ENCODE data around the gene TUFT1. TPM values are rescaled to one million over a fixed set of nuclear protein-coding genes. Genes with fewer than 3 reads are reported as not detected.
A peak's percentile ranks its signal among the peaks of the same experiment; 100 is the strongest.

Gene TUFT1
- total and polyA plus RNA-seq, 11 donors, result 2.1 to 13.6 (median 4.3) TPM

GRCh38 chr1:151542710-151543129 lies 2.6 kb downstream of the TUFT1 start:
- Histone ChIP-seq H3K9me3 (no peaks in the 10 kb centered on the region), H3K27ac (peak overlapping the region in 1 of 12 donors; percentile 86), H3K4me1 (peaks cover 0 to 31% (median 16%) of the 10 kb centered on the region in 12 donors), H3K4me3 (no peak overlapping the region), H3K27me3 (no peaks in the 10 kb centered on the region), H3K36me3 (no peaks in the 10 kb centered on the region)
- intact Hi-C loops (cut with DNase I), result loop anchor here in 2 of 10 donors (5.0 to 10.0 kb wide), 2 partner anchors 85 to 98 kb away; partner anchors contain the start of gene POGZ (in 1 of the 2)
- WGBS, 4 donors, result 75 to 86% (median 80%) methylated on average over 3 of the region's 3 CpGs
- ATAC-seq (no peak), DNase-seq (no peak)
- TF ChIP-seq POLR2A (IDR thresholded peaks at IDR 0.05), result no peak
- TF ChIP-seq CTCF (IDR thresholded peaks at IDR 0.05), result no peak

- H3K27ac ChIP-seq, result no peak overlapping the region
- intact Hi-C loops (cut with DNase I), result loop anchor here in 1 of 10 donors (10.0 kb wide), 1 partner anchor 101 kb away; no protein-coding TSS in a partner anchor
- H3K27me3 ChIP-seq, result no peaks in the 10 kb centered on the region
- H3K9me3 ChIP-seq, result no peaks in the 10 kb centered on the region
- ATAC-seq (no peak), DNase-seq (no peak)
- no peak overlapping the region for H3K4me3 ChIP-seq
- WGBS, 4 donors, result 62 to 73% (median 68%) methylated on average over 1 of the region's 1 CpG
- TF ChIP-seq CTCF (IDR thresholded peaks at IDR 0.05) (no peak), POLR2A (IDR thresholded peaks at IDR 0.05) (no peak)
- H3K36me3 ChIP-seq, result no peaks in the 10 kb centered on the region
- peaks cover 0 to 27% (median 8%) of the 10 kb centered on the region in 12 donors for H3K4me1 ChIP-seq
These were observed 5.4 kb downstream of the TUFT1 start for GRCh38 chr1:151545542-151545941.

GRCh38 chr1:151546011-151546925 lies 6.2 kb downstream of the TUFT1 start:
- intact Hi-C loops (cut with DNase I), result loop anchor here in 1 of 10 donors (10.0 kb wide), 1 partner anchor 101 kb away; no protein-coding TSS in a partner anchor
- TF ChIP-seq POLR2A (IDR thresholded peaks at IDR 0.05) (no peak), CTCF (IDR thresholded peaks at IDR 0.05) (no peak)
- Histone ChIP-seq H3K27ac (peak overlapping the region in 3 of 12 donors; percentile 16 to 67 (median 19)), H3K4me3 (no peak overlapping the region), H3K4me1 (peaks cover 0 to 20% (median 5%) of the 10 kb centered on the region in 12 donors), H3K27me3 (no peaks in the 10 kb centered on the region), H3K36me3 (no peaks in the 10 kb centered on the region), H3K9me3 (no peaks in the 10 kb centered on the region)
- WGBS, 4 donors, result 83 to 90% (median 86%) methylated on average over 4 of the region's 4 CpGs
- ATAC-seq (no peak), DNase-seq (no peak)

All from heart left ventricle (tissue), 16 donors.